HL-60 (cell line): ENCODE results near the gene PRKAG2.

Source experiments
- DNase-seq, 2 experiments: peaks; one replicate each; pipeline ENCODE4 v3.0.0-alpha.2; 2010 to 2020; ENCODE audit warnings: low read depth in 1 of 2, low spot score in 1 of 2
- H3K27ac ChIP-seq: fragments of 250-450 bp; sonication (Bioruptor Pico); replicated peaks from 2 replicates; pipeline ENCODE4 v1.5.1; 2020; ENCODE audit warnings: mild to moderate bottlenecking, moderate library complexity
- H3K27me3 ChIP-seq: fragments of 250-450 bp; sonication (Bioruptor Pico); 2 replicates; pipeline ENCODE4 v1.5.1; 2021; ENCODE audit warnings: mild to moderate bottlenecking, moderate library complexity; ENCODE audit not compliant: insufficient read depth, poor library complexity, severe bottlenecking
- H3K4me3 ChIP-seq: replicated peaks from 2 replicates; pipeline ENCODE4 v1.5.1; 2011; ENCODE audit warnings: mild to moderate bottlenecking, control low read depth, low read length; ENCODE audit not compliant: insufficient read depth
- CTCF ChIP-seq: IDR thresholded peaks from one replicate; pipeline ENCODE4 v1.5.1; 2011; ENCODE audit warnings: low read length, control low read depth, inconsistent platforms; ENCODE audit not compliant: insufficient read depth
- GABPA ChIP-seq: IDR thresholded peaks from 2 replicates; pipeline ENCODE4 v1.6.1; 2012; ENCODE audit warnings: low read depth
- POLR2AphosphoS5 ChIP-seq: IDR thresholded peaks from 2 replicates; pipeline ENCODE4 v1.6.1; 2012; ENCODE audit warnings: low read depth
- REST ChIP-seq: IDR thresholded peaks from 2 replicates; pipeline ENCODE4 v1.6.1; 2012; ENCODE audit warnings: low read depth; ENCODE audit not compliant: insufficient replicate concordance
- SPI1 ChIP-seq: IDR thresholded peaks from 2 replicates; pipeline ENCODE4 v1.6.1; 2012; ENCODE audit warnings: low read depth, mild to moderate bottlenecking, borderline replicate concordance

The PRKAG2 gene

GRCh38 chr7:151894111-151895007 lies 17.4 kb upstream of the PRKAG2 start:
- Histone ChIP-seq H3K4me3 (no peak overlapping the region), H3K27me3 (no peaks in the 10 kb centered on the region), H3K27ac (no peak overlapping the region)
- TF ChIP-seq POLR2AphosphoS5 (no peak), CTCF (no peak), GABPA (no peak), SPI1 (no peak), REST (no peak)
- DNase-seq, result no peak

GRCh38 chr7:151893405-151893923 lies 16.5 kb upstream of the PRKAG2 start:
- Histone ChIP-seq H3K27me3 (no peaks in the 10 kb centered on the region), H3K4me3 (no peak overlapping the region), H3K27ac (no peak overlapping the region)
- no peak for DNase-seq
- TF ChIP-seq GABPA, result no peak
- TF ChIP-seq POLR2AphosphoS5, result no peak
- no peak for TF ChIP-seq SPI1
- no peak for TF ChIP-seq CTCF
- TF ChIP-seq REST, result no peak

- H3K4me3 ChIP-seq, result no peak overlapping the region
- no peaks in the 10 kb centered on the region for H3K27me3 ChIP-seq
- no peak overlapping the region for H3K27ac ChIP-seq
- DNase-seq, result no peak
- TF ChIP-seq GABPA, result no peak
- no peak for TF ChIP-seq SPI1
- no peak for TF ChIP-seq POLR2AphosphoS5
- no peak for TF ChIP-seq REST
- no peak for TF ChIP-seq CTCF
Measured at GRCh38 chr7:151891753-151892152, 14.8 kb upstream of the PRKAG2 start.
